Measurements from ENCODE around the gene SIX2.

DNA sequence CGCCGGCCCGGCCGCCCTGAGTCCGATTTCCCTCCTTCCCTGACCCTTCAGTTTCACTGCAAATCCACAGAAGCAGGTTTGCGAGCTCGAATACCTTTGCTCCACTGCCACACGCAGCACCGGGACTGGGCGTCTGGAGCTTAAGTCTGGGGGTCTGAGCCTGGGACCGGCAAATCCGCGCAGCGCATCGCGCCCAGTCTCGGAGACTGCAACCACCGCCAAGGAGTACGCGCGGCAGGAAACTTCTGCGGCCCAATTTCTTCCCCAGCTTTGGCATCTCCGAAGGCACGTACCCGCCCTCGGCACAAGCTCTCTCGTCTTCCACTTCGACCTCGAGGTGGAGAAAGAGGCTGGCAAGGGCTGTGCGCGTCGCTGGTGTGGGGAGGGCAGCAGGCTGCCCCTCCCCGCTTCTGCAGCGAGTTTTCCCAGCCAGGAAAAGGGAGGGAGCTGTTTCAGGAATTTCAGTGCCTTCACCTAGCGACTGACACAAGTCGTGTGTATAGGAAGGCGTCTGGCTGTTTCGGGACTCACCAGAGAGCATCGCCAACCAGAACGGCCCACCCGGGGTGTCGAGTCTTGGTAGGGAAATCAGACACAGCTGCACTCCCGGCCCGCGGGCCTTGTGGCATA lies 4.6 kb downstream of the SIX2 start:
- TF ChIP-seq POLR2AphosphoS5 (IDR thresholded peaks at IDR 0.05; ENCODE audit: low read depth, low read length) (no peak), CTCF (IDR thresholded peaks at IDR 0.05) (no peak), REST (IDR thresholded peaks at IDR 0.05; ENCODE audit: insufficient read depth in 1 of 2, low read depth in 2 of 2, low read length in 1 of 2) (no peak), SIN3A (IDR thresholded peaks at IDR 0.05; ENCODE audit: borderline replicate concordance, insufficient read depth, low read depth, low read length) (no peak), TCF7L2 (IDR thresholded peaks at IDR 0.05; ENCODE audit: low read depth, low read length) (no peak)
